Keratinocyte (primary cell): Measurements from ENCODE around the gene AHRR. TPM values are rescaled to one million over a fixed set of nuclear protein-coding genes. Genes with fewer than 3 reads are reported as not detected.

Experiments used
- DNase-seq: peaks from one replicate; pipeline ENCODE4 v3.0.0-alpha.2; 2011; ENCODE audit warnings: low read depth, missing footprints, low spot score
- FAIRE-seq: peaks from 2 replicates; lab custom pipeline; 2011; peaks lifted over from hg19 to GRCh38; lab: Jason Lieb, UNC
- H2AFZ ChIP-seq: 2 replicates; pipeline ENCODE4 v1.6.0; 2012; ENCODE audit warnings: low read length, control low read depth, inconsistent platforms; ENCODE audit not compliant: control insufficient read depth
- H3K27ac ChIP-seq: 2 replicates; pipeline ENCODE4 v1.5.1; 2011; ENCODE audit warnings: low read length; ENCODE audit not compliant: control insufficient read depth, insufficient read depth
- H3K27me3 ChIP-seq: 3 replicates; pipeline ENCODE4 v1.6.0; 2011; ENCODE audit warnings: low read length; ENCODE audit not compliant: control insufficient read depth, insufficient read depth; ENCODE audit errors: extremely low read depth
- H3K36me3 ChIP-seq, 2 experiments: 2 replicates in 1 of 2; 3 replicates in 1 of 2; pipeline ENCODE4 v1.5.1; 2011; ENCODE audit warnings: low read length in 2 of 2, mild to moderate bottlenecking in 1 of 2; ENCODE audit not compliant: control insufficient read depth in 2 of 2, insufficient read depth in 2 of 2; ENCODE audit errors: extremely low read depth in 1 of 2
- H3K4me1 ChIP-seq: 3 replicates; pipeline ENCODE4 v1.5.1; 2011; ENCODE audit warnings: low read length; ENCODE audit not compliant: control insufficient read depth, insufficient read depth; ENCODE audit errors: extremely low read depth
- H3K4me2 ChIP-seq: 3 replicates; pipeline ENCODE4 v1.6.0; 2011; ENCODE audit warnings: low read depth, low read length; ENCODE audit not compliant: control insufficient read depth, insufficient read depth; ENCODE audit errors: extremely low read depth
- H3K4me3 ChIP-seq, 3 experiments: fragments of 200-600 bp in 1 of 3; sonication (generic) in 1 of 3; 2 replicates in 2 of 3; 3 replicates in 1 of 3; pipeline ENCODE4 v1.5.1; 2011 to 2016; ENCODE audit warnings: low read length in 3 of 3, mild to moderate bottlenecking in 3 of 3, control low read depth in 2 of 3, inconsistent platforms in 1 of 3, low read depth in 1 of 3, mixed read lengths in 1 of 3, mixed run types in 1 of 3, moderate library complexity in 1 of 3; ENCODE audit not compliant: control insufficient read depth in 2 of 3, insufficient read depth in 2 of 3; ENCODE audit errors: extremely low read depth in 1 of 3
- H3K79me2 ChIP-seq: 2 replicates; pipeline ENCODE4 v1.6.0; 2012; ENCODE audit warnings: low read length; ENCODE audit not compliant: control insufficient read depth, insufficient read depth
- H3K9ac ChIP-seq: 3 replicates; pipeline ENCODE4 v1.6.0; 2011; ENCODE audit warnings: low read length; ENCODE audit not compliant: control insufficient read depth, insufficient read depth; ENCODE audit errors: extremely low read depth
- H3K9me1 ChIP-seq: 3 replicates; pipeline ENCODE4 v1.6.0; 2011; ENCODE audit warnings: low read length; ENCODE audit not compliant: control insufficient read depth, insufficient read depth; ENCODE audit errors: extremely low read depth
- H3K9me3 ChIP-seq: 2 replicates; pipeline ENCODE4 v1.5.1; 2012; ENCODE audit warnings: low read depth, low read length; ENCODE audit not compliant: control insufficient read depth
- H4K20me1 ChIP-seq: 3 replicates; pipeline ENCODE4 v1.6.0; 2011; ENCODE audit warnings: low read length; ENCODE audit not compliant: control insufficient read depth, insufficient read depth; ENCODE audit errors: extremely low read depth
- CTCF ChIP-seq, 3 experiments: IDR thresholded peaks in 1 of 3; conservative IDR thresholded peaks in 1 of 3; optimal IDR thresholded peaks in 1 of 3; 2 replicates in 2 of 3; 3 replicates in 1 of 3; pipeline versions ENCODE3 to v1.5.1; 2011; ENCODE audit warnings: low read length in 3 of 3, mild to moderate bottlenecking in 3 of 3, moderate library complexity in 2 of 3, control low read depth in 1 of 3, inconsistent platforms in 1 of 3; ENCODE audit not compliant: insufficient read depth in 2 of 3; ENCODE audit errors: extremely low read depth in 1 of 3
- EZH2 ChIP-seq: IDR thresholded peaks from one replicate; pipeline ENCODE4 v1.6.1; 2012; ENCODE audit warnings: inconsistent platforms, mild to moderate bottlenecking, low read length, moderate library complexity
- dilution Hi-C: fragments of 300-500 bp; cut with MboI; formaldehyde crosslinking; loops from one replicate; pipeline ENCODE4 v1.7.0; 2020; ENCODE audit warnings: low sequenced_read_pairs; ENCODE audit not compliant: extremely low pct_ligation_motif_present
- polyA plus RNA-seq, 5 experiments: library from polyadenylated mRNA; depleted of rRNA in 3 of 5; stranded (reverse) in 3 of 5; stranded (forward) in 1 of 5; unstranded in 1 of 5; fragments of >200 nt; gene quantifications; 1 replicate in 1 of 5; 2 replicates in 3 of 5; 3 replicates in 1 of 5; pipeline versions ENCODE4 v1.2.1 to v1.2.3, GENCODE V29; 2011 to 2012; ENCODE audit warnings: missing spikeins in 2 of 5, low read depth in 1 of 5, low replicate concordance in 1 of 5

AHRR gene
- polyA plus RNA-seq, 1 donor (not counting 4 experiments of a cell fraction or from before 2014, with no cell fraction given): 0.24 TPM

- H3K9me1 ChIP-seq: no peaks in the 10 kb centered on the region
- dilution Hi-C loops: no loop called here
- no peak overlapping the region for H2AFZ ChIP-seq
- no peaks in the 10 kb centered on the region for H3K9me3 ChIP-seq
- H3K27ac ChIP-seq: no peak overlapping the region
- H3K4me2 ChIP-seq: no peak overlapping the region
- H3K27me3 ChIP-seq: peaks cover 11% of the 10 kb centered on the region
- FAIRE-seq (no peak), DNase-seq (no peak)
- H3K9ac ChIP-seq: no peak overlapping the region
- H4K20me1 ChIP-seq: no peaks in the 10 kb centered on the region
- no peaks in the 10 kb centered on the region for H3K4me1 ChIP-seq
- H3K36me3 ChIP-seq: no peaks in the 10 kb centered on the region
- H3K4me3 ChIP-seq: no peak overlapping the region
- TF ChIP-seq EZH2 (no peak), CTCF (optimal IDR thresholded peaks at IDR 0.05 in 1 of 3, IDR thresholded peaks at IDR 0.05 in 1 of 3, conservative IDR thresholded peaks at IDR 0.05 in 1 of 3; ENCODE audit: extremely low read depth in 1 of 3, insufficient read depth in 2 of 3, low read length in 3 of 3) (no peak)
- H3K79me2 ChIP-seq: no peaks in the 10 kb centered on the region
Observed at GRCh38 chr5:366541-367357, 45.2 kb downstream of the AHRR start.

GRCh38 chr5:367358-368130 is 46.0 kb downstream of the AHRR start:
- H4K20me1 ChIP-seq: no peaks in the 10 kb centered on the region
- no peak overlapping the region for H3K9ac ChIP-seq
- no peak overlapping the region for H3K4me3 ChIP-seq
- TF ChIP-seq EZH2: no peak
- no peaks in the 10 kb centered on the region for H3K9me3 ChIP-seq
- no peaks in the 10 kb centered on the region for H3K36me3 ChIP-seq
- H3K9me1 ChIP-seq: no peaks in the 10 kb centered on the region
- dilution Hi-C loops: no loop called here
- H3K27ac ChIP-seq: no peak overlapping the region
- peaks cover 11% of the 10 kb centered on the region for H3K27me3 ChIP-seq
- FAIRE-seq (no peak), DNase-seq (no peak)
- H2AFZ ChIP-seq: no peak overlapping the region
- H3K4me1 ChIP-seq: no peaks in the 10 kb centered on the region
- H3K4me2 ChIP-seq: no peak overlapping the region
- H3K79me2 ChIP-seq: no peaks in the 10 kb centered on the region
